Measurements from ENCODE around the gene LEFTY2.
A peak's percentile ranks its signal among the peaks of the same experiment; 100 is the strongest.
"Not testable (repeated sequence)": the region's sequence is repeated elsewhere in the genome, so short reads cannot be mapped to it uniquely, and the experiment has no call there.

LEFTY2 gene, protein sequence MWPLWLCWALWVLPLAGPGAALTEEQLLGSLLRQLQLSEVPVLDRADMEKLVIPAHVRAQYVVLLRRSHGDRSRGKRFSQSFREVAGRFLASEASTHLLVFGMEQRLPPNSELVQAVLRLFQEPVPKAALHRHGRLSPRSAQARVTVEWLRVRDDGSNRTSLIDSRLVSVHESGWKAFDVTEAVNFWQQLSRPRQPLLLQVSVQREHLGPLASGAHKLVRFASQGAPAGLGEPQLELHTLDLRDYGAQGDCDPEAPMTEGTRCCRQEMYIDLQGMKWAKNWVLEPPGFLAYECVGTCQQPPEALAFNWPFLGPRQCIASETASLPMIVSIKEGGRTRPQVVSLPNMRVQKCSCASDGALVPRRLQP

DNA sequence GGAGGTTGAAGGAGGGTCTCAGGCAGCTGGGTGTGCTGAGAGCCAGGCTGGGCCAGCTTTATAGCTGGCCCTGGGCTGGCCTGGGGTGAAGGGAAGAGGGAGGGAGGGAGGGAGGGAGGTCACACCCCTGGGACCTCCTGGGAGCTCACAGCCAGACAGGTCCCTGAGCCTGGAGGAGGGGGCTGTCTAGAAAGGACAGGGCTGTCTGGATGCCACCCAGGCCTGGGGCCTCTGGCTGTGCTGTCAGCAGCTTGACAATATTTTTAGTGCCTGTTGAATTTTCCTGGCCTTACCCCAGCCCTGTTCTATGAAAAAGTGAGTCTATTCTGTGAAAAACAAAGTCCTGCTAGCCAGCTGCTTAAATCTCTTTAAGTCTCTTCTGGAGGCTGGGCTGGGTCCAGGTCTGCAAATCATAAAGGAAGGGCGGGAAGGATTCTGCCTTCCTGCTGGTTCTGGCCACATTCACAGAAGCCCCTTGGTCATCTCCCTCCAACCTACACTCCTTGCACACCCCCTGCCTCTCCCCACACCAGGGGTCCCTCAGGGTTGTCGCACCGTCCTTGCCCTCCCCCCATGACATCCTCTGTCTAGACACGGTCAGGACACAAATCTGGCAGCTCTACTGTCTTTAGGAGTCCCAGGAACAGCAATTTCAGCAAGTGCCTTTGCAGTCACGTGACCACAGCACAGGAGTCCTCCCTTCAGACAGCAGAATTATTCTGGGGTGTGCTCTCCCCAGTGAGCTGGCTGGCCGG, at the start of gene LEFTY2:
Gene LEFTY2, minus strand, starts transcription at position 34 of the 755 bp plus-strand sequence. CDS start 80 bp downstream, outside the sequence.
- no peak for DNase-seq (ENCODE audit: low spot score)

DNA sequence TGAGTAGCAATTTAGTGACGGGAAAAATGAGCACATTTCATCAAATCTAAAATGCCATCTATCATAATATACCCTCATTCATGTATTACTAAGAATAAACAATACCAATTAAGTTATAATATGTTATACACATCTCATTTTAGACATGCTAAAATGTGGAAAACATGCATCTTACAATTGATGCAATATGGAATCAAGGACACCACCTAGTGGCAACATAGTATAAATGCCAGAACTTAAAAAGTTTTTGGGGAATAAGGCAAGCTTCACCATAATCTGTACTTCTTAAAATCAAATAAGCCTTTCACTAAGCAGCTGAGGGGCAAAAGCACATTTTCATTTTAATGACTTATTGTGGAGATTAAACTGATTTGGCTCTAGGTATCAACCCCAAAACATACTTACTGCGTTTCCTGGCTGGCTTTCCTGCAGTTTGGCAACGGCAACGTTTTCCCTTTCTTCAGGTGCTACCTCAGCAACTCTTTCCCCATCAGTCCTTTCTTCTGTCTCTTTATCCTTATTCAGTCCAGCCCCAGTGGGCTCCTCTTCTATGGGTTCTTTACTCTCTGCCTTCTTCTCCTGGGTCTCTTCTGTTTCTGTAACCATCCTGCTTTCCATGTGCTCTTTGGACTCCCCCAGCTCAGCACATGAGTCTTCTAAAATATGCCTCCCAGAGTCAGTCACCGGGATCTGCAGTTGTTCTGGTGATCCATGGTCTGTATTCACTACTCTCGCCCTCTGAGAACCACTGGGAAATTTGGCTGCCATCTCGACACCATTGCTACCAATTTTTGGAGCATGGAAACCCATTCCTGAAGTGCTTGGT, 46.7 kb upstream of the LEFTY2 start:
- no peak for DNase-seq (ENCODE audit: low spot score)

DNA sequence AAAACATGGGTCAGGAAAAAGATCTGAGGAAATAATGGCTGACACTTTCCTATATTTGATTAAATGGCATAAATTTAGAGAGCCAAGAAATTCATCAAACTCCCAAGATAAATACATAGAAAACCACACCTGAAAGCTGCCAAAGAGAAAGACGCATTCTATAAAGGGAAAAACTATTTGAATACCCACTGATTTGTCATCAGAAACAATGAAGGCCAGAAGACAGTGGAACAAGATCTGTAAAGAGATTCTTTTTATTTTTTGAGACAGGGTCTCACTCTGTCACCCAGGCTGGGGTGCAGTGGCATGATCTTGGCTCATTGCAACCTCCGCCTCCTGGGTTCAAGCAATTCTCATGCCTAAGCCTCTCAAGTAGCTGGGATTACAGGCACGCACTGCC, 40.7 kb upstream of the LEFTY2 start:
- DNase-seq (ENCODE audit: low spot score) = no peak

DNA sequence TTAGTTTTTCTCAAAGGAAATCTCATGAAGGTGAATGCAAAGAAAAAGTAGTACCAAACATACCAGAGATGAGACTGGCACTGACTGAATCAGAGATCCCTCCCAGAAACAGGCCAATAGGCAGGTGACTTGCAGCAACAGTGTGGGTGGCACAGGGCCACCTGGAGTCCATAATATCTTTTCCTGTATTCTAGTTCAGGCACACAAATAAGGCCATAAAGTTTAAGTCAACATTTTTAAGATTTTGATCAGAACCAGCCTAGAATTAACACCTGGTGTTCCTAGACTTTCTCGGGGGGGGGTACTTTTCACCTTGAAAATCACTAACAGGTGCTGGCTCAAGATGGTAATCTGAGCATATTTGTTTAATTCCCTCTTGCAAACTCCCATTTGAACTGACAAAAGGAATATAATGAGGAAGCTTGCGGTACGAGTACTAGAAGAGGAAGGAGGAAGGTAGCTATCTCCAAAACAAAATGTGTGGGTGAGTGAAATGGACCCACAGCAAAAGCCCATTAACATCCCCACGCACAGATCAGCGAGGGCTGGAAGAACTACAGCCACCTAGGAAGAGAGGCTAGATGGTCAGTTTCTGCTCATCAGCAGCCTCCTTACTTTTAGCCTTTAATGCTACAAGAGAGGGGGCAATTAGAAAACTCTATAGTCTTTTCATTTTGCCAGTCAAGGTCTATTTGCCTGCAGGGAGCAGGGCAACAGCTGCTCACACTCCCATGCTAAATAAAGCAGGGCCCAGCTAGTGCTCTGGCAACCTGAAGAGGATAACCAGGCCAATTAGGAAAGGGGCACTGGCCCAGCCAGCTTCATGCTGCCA, 39.2 kb upstream of the LEFTY2 start:
- DNase-seq (ENCODE audit: low spot score) = no peak

DNA sequence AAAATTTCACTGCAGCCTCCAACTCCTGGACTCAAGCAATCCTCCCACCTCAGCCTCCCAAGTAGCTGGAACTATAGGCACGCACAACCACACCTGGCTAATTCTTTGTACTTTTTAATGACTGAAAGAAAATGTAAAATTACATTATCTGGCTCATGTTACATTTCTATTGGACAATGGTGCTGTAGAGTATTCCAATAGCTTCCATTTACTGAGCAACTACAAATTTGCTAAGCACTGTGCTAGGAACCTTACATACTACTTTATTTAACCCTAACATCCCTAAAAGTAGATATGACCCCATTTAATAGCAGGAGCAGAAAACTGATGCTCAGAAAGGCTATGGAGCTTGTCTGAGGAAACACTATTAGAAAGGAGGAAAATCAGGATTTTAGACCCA, 38.4 kb upstream of the LEFTY2 start:
- DNase-seq (ENCODE audit: low spot score) = no peak

DNA sequence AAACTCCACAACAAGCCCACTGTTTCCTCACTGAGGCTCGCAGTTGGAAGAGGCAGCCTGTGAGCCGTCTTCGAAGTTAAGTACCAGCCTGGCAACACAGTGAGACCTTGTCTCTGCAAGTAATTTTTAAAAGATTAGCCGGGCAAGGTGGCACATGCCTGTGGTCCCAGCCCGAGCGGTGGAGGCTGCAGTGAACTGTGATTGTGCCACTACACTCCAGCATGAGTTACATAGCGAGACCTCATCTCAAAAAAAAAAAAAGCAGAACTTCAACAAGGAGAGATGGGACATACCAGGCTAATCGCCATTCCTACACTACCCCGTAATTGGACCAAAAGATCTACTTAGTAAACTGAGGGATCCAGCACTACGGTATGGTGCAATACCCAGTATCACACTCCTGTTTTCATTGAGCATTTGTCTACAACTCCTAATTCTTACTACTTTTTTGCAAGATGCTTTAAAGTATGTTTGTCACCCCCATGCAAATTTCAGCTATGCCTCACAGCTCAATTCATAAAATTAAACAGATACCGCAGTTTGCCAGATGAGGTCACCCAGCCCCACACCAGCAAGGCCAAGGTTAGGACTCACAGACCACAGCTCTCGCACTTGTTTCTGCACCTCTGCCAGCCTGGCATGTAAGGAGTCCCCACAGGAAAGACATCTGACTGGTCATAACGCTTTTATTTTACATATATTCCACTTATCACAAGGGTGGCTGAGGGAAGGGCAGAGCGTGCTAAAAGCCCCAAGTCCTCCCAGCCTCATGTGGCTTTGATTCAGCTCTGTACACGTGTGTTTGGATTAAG, 37.1 kb upstream of the LEFTY2 start:
- DNase-seq (ENCODE audit: low spot score) = no peak

DNA sequence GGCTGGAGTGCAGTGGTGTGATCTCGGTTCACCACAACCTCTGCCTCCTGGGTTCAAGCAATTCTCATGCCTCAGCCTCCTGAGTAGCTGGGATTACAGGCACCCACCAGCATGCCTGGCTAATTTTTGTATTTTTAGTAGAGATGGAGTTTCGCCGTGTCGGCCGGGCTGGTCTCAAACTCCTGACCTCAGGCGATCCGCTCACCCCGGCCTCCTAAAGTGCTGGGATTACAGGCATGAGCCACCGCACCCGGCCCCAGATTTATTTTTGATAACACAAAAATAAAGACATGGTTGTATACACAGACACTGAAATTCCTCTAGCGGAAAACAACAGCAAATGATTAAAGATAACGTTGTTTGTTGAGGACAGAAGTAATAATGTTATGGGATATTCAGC, 34.1 kb upstream of the LEFTY2 start:
- DNase-seq (ENCODE audit: low spot score) = not testable (repeated sequence)

DNA sequence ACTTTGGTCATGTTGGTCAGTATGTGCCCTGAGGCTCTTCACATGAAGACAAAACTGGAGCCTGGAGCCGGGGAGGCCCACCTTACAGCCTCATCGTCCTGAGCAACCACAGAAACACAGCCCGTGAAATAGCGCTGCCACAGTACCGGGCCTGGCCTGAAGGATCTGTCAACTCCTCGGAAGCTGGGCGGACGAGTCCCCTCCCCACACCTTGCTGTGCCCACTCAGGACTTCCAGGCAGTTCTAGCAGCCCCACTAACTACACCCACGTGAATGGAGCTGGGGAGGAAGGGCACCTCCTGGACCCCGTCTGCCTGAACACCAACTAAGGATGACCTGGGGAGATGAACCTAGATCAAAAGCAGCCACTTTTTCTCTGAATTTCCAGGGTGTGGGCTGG, 33.4 kb upstream of the LEFTY2 start:
- DNase-seq (ENCODE audit: low spot score) = no peak

DNA sequence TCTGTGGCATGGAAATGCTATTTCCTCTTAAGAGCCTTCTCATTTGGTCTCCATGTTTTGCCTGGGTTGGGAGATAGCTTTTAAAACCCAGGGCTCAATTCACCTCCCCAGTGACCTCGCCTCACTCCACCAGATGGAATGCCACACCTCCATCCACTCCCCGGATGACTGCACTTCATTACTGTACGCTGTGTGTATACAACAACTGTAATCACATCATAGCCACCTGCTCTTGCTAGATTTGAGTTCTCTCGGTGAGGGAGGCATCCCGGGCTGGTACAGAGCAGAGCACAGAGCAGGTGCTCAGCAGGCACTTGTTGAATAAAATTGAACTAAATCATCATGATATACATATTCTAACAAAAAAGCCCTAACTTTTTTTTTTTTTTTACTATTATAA, 32.1 kb upstream of the LEFTY2 start:
- DNase-seq (ENCODE audit: low spot score) = peak; percentile 67

DNA sequence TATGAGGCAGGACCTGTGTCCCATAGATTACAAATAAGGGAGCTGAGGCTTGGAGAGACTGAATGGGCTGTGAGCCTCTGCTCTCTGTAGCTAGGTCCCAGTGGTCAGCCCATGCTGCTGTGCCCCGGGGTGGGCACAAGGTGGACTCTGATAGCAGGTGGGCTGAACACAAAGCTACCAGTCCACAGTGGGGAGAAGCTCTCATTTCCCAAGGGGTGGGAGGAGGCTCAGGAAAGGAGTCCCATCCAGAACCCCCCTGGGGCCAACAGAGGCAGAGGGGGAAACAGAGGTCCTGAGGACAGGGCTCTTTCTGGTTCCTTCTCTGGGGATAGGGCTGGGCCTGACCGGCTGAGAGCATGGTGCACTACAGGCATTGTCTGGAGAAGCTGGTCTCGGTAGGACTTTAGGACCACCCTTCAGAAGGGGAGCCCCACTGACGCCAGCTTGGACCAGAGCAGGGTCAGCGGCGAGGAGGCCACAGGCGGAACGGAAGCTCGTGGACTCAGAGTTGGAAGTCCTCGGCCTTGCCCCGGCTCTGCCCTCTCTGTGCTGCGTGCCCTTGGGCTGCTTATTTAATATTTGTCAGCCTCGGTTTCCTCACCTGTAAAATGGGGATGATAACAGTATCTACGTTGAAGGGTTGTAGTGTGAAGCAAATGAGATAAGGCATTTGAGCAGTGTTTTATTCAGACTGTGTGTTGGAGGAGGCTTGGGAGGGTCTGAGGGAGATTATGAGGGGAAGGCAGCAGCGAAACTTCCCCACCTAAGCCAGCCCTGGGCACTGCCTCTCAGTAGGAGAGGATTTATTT, 31.5 kb upstream of the LEFTY2 start:
- DNase-seq (ENCODE audit: low spot score) = no peak

DNA sequence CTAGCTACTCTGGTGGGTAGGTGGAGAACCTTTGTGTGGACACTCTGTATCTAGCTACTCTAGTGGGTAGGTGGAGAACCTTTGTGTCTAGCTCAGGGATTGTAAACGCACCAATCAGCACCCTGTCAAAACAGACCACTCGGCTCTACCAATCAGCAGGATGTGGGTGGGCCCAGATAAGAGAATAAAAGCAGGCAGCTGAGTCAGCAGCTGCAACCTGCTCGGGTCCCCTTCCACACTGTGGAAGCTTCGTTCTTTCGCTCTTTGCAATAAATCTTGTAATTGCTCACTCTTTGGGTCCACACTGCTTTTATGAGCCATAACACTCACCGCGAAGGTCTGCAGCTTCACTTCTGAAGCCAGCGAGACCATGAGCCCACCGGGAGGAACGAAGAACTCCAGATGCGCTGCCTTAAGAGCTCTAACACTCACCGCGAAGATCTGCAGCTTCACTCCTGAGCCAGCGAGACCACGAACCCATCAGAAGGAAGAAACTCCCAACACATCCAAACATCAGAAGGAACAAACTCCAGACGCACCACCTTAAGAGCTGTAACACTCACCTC, 29.7 kb upstream of the LEFTY2 start:
- not testable (repeated sequence) for DNase-seq (ENCODE audit: low spot score)

DNA sequence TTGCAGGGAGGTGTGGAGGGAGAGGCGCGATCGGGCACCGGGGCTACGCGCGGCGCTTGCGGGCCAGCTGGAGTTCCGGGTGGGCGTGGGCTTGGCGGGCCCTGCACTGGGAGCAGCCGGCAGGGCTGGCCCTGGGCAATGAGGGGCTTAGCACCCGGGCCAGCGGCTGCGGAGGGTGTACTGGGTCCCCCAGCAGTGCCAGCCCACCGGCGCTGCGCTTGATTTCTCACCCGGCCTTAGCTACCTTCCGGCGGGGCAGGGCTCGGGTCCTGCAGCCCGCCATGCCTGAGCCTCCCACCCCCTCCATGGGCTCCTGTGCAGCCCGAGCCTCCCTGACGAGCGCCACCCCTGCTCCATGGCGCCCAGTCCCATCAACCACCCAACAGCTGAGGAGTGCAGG, 28.7 kb upstream of the LEFTY2 start:
- DNase-seq (ENCODE audit: low spot score) = not testable (repeated sequence)

DNA sequence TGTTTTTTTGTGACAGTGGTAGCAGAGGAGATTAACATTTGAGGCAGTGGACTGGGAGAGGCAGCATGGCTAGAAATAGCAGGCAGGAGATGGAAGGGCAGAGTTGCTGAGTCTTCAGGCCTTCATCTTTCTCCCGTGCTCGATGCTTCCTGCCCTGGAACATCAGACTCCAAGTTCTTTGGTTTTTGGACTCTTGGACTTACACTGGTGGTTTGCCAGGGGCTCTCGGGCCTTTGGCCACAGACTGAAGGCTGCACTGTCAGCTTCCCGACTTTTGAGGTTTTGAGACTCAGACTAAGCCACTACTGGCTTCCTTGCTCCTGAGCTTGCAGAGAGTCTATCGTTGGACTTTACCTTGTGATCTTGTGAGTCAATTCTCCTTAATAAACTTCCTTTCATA, 24.2 kb upstream of the LEFTY2 start:
- DNase-seq (ENCODE audit: low spot score) = no peak

DNA sequence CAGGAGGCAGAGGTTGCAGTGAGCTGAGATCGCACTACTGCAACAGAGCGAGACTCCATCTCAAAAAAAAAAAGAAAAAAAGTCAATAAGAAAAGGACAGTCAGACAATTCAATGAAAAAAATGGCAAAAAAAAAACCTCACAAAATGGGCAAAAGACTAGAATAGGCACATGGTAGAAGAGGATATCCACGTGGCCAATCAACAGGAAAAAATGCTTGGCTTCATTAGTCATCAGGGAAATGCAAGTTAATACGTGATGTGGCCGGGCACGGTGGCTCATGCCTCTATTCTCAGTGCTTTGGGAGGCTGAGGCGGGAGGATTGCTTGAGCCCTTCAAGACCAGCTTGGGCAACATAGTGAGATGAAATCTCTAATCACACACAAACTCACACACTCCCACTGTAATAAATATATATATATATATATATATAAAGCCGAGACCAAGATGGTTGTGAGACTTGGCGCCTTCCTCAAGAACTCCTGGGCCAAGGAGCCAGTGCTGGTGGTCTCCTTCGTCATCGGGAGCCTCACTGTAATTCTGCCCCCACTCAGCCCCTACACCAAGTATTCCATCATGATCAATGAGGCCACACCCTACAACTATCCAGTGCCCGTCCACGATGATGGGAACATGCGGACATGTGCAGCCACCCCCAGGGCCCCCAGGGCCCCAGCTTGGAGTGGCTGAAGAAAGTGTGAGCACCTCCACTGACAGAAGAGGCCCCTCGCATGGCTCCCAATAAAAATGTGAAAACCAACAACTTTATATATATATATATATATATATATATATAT, 22.9 kb upstream of the LEFTY2 start:
- no peak for DNase-seq (ENCODE audit: low spot score)

DNA sequence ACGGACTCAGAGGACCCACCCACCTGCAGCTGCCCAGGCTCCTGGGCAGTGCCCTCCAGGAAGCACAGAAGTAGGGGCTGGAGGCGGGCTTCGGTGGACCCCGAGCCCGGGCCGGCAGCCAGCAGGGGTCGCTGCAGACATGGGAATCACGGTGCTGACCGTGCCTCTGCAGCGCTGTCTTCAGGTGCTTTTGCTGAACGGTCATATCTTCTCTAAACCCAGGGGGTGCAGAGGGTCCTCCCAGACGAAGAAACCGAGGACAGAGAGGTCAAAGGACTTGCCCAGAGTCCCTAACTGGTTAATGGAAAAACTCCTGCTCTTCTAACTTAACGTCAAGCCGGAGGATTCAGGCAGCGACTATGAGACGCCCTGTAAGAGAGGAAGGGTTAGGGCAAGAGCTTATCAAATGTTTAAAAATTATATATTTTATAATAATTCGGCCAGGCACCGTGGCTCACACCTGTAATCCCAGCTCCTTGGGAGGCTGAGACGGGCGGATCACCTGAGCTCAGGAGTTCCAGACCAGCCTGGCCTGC, 21.5 kb upstream of the LEFTY2 start:
- DNase-seq (ENCODE audit: low spot score) = peak; percentile 20

DNA sequence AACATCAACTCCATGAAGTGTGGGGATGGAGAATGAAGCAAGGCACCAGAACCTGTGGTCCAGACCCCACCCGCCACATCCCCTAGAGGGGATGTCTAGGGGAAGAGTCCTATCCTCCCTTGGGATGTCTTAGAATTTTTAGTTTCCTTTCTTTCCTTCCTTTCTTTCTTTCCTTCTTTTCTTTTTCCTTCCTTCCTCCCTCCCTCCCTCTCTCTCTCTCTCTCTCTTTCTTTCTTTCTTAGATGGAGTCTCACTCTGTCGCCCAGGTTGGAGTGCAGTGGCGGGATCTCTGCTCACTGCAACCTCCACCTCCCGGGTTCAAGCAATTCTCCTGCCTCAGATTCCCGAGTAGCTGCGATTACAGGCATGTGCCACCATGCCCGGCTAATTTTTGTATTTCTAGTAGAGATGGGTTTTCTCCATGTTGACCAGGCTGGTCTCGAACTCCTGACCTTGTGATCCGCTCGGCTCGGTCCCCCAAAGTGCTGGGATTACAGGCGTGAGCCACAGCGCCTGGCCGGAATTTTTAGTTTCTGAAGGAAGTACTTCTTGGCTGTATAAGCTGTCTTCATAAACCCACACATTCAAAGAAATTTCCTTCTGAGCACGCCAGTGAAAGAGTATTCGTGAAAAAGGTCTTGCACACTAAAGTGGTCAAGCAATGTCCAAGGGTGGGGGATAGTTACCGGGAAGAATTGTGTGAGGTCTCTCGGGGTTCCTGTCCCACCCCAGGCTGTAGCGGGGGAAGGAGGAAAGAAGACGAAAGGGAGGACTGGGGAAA, 20.8 kb upstream of the LEFTY2 start:
- no peak for DNase-seq (ENCODE audit: low spot score)

DNA sequence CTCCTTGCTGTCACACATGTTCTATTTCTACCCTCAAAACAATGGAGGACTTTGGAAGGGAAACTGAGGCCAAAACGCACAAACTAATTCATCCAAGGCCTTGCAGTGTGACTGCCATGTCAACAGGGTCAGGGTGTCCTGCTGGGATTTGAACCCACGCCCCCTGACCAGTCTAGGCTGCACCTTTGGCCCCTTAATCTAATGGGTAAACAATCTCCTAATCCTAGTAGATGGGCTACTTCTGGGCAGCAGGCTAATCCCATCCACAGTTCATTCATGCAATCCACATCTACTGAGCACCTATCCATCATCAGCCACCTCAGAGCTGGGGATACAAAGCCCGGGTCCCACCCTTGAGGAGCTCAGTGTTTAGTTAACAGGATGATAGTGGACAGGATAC, 17.0 kb upstream of the LEFTY2 start:
- no peak for DNase-seq (ENCODE audit: low spot score)

DNA sequence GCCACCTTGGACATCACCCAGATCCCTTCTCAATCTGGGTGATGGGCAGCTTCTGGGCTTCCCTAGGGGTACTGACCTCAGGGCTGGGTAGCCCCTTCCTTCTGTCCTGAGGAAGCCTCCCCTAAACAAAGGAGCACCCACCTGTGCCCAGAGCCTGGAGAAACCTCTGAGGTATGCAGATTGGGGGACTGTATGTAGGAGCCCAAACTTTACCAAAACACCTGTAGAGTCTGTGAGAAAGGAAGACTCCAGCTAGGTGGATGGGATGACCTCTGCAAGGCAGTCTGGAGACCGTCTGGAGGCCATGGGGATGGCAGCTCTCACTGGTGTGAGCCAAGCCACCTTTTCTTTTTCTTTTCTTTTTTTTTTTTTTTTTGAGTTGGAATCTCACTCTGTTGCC, 13.7 kb upstream of the LEFTY2 start:
- DNase-seq (ENCODE audit: low spot score) = no peak
